ENCODE results near the gene C1QL4.

DNA sequence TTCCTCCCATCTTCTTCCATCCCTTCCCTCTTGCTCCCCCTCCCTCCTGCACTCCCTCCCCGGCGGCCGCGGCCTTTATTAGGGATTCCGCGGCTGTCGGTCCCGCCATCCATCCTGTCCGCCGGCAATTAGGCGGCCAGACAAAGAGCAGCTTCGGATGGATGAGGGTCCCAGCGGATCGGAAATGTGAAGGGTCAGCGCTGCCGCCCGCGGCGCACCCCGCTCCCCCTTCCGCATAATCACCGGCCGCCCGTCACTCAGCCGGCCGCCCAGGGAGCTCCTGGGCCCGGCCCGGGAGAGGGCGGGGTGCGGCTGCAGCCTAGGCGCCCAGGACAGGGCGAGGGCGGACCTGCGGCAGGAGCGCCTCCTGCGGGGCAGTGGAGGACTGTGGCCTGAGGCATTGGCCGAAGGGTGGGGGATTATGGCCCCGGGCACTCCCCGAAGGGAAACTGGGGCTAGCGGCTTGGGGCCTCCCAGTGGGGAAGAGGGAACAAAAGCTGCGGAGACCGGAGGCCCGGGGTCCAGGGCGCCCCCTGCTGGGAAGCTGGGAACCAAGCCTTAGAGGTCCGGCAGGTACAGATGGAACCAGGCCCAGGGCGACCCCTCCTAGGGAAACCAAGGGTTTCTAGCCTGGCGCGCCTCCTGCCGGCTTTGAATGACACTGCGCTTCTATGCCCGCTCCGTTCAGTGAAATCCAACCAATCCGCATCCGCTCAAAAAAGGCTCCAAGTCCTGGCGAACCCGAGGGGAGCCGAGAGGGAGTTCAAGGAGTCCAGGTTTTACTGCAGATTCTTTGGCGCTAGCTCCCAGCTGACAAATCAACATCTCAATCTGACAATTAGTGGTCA, 5.3 kb upstream of the C1QL4 start:
- TF ChIP-seq, protein P1, sequence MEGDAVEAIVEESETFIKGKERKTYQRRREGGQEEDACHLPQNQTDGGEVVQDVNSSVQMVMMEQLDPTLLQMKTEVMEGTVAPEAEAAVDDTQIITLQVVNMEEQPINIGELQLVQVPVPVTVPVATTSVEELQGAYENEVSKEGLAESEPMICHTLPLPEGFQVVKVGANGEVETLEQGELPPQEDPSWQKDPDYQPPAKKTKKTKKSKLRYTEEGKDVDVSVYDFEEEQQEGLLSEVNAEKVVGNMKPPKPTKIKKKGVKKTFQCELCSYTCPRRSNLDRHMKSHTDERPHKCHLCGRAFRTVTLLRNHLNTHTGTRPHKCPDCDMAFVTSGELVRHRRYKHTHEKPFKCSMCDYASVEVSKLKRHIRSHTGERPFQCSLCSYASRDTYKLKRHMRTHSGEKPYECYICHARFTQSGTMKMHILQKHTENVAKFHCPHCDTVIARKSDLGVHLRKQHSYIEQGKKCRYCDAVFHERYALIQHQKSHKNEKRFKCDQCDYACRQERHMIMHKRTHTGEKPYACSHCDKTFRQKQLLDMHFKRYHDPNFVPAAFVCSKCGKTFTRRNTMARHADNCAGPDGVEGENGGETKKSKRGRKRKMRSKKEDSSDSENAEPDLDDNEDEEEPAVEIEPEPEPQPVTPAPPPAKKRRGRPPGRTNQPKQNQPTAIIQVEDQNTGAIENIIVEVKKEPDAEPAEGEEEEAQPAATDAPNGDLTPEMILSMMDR (conservative IDR thresholded peaks at IDR 0.05; ENCODE audit: low read depth, low read length) = peak; percentile 95
- TF ChIP-seq EZH2 (IDR thresholded peaks at IDR 0.05; ENCODE audit: borderline replicate concordance, low read depth, low read length, poor library complexity, severe bottlenecking) = no peak

Measured in A673 (cell line).